Activated CD8-positive, alpha-beta memory T cell treated with anti-CD3 and anti-CD28 coated beads, Interleukin-2, amount 50 U/mL, for 24 hours (primary cell): ENCODE data around the gene EBNA1BP2.
"Not testable (repeated sequence)": the region's sequence is repeated elsewhere in the genome, so short reads cannot be mapped to it uniquely, and the experiment has no call there.

Experiments
- DNase-seq: peaks from one replicate; pipeline ENCODE4 v3.0.0-alpha.2; 2020; ENCODE audit errors: extremely low read depth

The EBNA1BP2 gene

GRCh38 chr1:43121256-43121900 lies 50.7 kb downstream of the EBNA1BP2 start:
- DNase-seq: no peak

GRCh38 chr1:43119928-43120586 lies 52.0 kb downstream of the EBNA1BP2 start:
- not testable (repeated sequence) for DNase-seq
